Hematopoietic multipotent progenitor cell treated with erythropoietin and hydrocortisone succinate and interleukin-3 and kit ligand, for 6 days (in vitro differentiated cells): ENCODE results near the gene SRRM5.
"Not testable (repeated sequence)": the region's sequence is repeated elsewhere in the genome, so short reads cannot be mapped to it uniquely, and the experiment has no call there.

Source experiments
- DNase-seq: peaks from one replicate; pipeline ENCODE4 v3.0.0-alpha.2; 2015

The SRRM5 gene

GRCh38 chr19:43591904-43592772, 19.8 kb upstream of the SRRM5 start:
- no peak for DNase-seq

DNA sequence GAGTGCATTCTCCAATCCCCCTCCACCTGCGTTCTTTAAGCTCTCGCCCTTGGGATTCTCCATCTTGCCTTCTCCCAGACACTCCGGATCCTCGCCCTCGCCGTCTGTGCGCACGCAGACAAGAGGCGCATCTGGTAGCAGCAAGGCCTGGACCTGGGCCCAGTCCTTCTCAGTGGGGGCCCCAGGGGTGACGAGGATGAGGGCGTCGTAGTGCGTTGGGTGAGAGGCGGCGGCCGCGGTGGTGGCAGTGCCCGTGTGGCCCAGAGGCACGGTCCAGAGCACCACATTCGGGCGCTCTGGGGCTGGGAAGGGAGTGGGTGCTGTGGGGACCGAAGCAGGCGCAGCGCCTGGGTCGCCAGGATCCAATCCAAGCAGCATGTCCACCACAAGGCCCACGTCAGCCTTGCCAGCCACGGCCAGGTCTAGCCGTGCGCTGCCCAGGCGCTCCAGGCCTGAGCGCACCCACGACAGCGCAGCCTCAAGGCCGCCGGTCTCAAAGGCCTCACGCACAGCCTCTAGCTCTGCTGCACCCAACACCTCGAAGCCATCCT, 19.0 kb upstream of the SRRM5 start:
- no peak for DNase-seq

GRCh38 chr19:43594081-43594697, 17.7 kb upstream of the SRRM5 start:
- DNase-seq: no peak

DNA sequence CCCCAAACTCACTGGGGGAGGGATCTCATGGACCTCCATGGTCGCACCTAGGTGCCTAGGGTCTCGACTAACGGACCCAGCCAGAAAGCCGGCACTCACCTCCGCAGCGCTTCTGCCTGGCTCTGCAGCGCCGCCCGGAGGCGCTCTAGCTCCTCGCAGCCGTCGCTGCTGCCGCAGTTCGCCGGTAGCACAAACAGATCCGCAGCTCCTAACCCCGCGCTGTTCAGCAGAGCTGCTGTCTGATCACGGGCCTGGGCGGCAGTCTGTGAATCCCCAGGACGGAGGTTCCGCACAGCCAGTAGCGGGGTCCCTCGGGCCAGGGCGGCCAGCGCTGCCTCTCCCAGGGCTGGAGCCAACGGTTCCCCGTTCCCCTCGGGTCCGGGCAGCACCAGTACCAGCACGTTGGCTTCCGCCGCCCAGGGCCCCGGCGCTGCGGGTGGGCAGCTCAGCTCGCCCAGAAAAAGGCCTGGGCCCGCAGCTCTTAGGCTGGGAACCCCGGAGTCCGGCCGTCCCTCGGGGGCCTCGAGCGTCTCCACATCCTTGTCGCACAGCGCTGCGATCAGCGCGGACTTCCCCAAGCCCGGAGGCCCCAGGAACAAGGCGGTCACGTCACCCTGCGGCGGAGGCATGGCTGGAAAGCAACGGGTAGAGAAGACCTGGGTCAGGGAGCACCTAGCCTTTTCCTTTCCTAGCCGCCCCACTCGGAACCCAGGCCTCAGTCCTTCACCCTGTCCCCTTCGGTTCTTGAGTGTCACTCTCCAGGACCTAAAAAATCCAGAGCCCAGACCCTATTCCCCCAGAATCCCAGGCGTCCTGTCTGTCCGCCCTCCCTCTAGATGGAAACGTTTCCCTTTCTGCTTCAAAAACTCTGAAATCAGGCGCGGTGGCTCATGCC, 16.9 kb upstream of the SRRM5 start:
- DNase-seq: peak; percentile 89

DNA sequence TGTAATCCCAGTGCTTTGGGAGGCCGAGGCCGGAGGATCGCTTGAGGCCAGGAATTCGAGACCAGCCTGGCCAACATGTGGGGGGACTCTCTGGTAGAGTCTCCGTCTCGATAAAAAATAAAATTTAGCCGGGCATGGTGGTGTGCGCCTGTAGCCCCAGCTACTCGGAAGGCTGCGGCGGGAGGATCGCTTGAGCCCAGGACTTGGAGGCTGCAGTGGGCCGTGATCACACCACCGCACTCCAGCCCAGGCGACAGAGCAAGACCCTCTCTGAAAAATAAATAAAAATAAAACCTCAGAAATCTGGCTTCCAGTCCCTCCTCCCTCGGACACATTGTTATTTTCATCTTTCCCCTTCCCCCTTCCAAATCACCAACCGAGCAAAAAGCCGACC, 16.3 kb upstream of the SRRM5 start:
- peak; percentile 23 for DNase-seq

DNA sequence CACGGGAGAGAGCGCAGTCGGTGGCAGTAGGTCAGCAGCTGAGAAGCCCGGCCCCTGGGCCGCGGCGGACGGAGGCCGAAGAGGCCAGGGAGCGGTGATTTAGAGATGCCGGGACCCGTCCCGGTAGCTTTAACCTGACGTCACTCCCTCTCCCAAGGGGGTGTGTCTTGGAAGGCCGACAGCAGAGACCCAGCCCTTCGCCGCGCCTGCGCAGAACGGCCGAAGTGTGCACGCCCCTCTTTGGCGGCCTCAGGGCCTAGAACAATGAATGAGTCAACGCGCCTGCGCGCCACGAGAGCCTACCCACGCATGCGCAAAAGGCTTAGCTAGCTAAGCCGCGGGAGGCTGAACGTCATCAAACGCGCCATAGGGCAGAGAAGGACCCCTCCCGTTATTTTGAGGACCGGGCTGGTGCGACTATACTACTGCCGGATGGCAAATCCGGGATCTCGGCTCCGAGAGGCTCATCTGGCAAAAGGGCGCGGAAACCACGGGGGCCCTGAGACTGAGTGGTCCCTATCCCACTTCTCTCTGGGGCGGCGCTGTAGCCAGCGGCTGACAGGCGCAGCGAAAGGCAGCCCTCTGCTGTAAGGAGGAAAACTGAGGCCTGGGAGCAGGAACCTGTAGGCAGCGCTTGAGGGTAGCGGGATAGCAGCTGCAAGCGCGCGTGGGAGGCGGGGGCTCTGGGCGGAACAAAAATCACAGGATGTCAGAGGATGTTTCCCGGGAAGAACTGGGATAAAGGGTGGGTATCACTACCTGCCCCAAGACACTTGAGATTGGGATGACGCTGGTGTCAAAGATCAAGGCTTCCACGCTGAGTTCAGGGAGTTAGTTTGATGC, 15.7 kb upstream of the SRRM5 start, which contains the start of the genes IRGQ and ZNF576:
Gene IRGQ, minus strand, starts transcription at position 136 of the 843 bp plus-strand sequence. CDS start 796 bp downstream, outside the sequence.
Gene ZNF576, plus strand, starts transcription at position 597 of the 843 bp plus-strand sequence. CDS start 514 bp downstream, outside the sequence.
- peak; percentile 100 for DNase-seq

- peak; percentile 37 for DNase-seq
These were observed 14.9 kb upstream of the SRRM5 start for GRCh38 chr19:43596842-43597461.

- peak; percentile 57 for DNase-seq
These were observed 14.0 kb upstream of the SRRM5 start for GRCh38 chr19:43597876-43598275.

DNA sequence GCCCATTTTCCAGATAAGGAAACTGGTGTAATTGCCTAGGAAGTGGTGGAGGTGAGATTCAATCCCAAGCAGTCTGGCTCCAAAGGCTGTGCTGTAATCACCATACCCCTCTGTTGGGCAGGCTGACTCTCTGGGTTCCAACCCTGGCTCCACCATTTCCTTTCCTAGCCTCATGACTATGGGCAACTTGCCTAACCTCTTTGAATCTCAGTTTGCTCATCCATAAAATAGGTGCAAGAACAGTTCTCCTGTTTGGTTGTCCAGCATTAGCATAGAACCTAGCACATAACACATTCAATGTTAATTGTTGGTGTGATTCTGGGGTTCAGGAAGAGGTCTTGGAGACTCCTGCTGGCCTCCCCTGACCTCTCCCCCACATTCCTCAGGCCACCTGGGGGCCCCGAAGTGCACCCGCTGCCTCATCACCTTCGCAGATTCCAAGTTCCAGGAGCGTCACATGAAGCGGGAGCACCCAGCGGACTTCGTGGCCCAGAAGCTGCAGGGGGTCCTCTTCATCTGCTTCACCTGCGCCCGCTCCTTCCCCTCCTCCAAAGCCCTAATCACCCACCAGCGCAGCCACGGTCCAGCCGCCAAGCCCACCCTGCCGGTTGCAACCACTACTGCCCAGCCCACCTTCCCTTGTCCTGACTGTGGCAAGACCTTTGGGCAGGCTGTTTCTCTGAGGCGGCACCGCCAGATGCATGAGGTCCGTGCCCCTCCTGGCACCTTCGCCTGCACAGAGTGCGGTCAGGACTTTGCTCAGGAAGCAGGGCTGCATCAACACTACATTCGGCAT, 13.2 kb upstream of the SRRM5 start:
- no peak for DNase-seq

DNA sequence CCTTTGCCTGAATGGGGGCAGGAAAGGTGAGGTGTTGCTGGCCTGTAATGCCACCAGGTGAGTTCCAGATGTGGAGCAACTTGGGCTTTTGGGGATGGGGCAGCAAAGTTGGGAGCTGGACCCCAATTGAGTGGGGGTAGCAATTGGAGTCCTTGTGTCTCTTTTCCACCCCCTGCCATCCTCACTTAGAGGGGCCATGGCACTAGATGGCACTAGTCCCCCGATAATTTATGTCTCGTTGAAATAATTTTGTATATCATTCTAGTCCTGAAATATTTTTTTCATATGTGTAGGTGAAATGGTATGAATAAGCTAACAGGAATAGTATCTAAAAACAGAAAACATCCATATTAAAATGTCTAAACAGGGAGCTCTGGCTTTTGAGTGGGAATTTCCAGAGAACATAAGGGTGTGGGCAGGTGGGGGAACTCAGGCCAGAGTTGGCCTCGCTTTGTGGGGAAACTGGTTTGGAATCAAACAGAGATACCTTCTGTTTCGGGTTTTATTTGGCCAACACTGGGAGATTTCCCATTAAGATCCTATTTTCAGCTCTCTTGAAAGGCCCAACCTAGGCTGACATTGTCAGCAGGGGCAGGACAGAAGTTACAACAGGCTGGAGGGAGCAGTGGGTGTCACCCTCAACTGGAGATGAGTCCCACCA, 12.1 kb upstream of the SRRM5 start:
- no peak for DNase-seq

DNA sequence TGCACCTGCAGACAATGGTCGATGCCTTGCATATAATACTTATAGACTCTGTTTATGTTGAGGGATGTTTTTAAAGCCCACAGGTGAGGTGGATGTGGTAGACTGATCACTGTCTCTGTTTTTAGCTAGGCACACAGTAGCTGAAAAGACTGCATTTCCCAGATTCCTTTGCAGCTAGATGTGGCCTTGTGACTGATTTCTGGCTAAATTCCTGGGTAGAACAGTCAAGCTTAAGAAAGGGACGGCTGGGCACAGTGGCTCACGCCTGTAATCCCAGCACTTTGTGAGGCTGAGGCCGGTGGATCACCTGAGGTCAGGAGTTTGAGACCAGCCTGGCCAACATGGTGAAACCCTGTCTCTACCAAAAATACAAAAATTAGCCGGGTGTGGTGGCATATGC, 11.6 kb upstream of the SRRM5 start:
- not testable (repeated sequence) for DNase-seq

DNA sequence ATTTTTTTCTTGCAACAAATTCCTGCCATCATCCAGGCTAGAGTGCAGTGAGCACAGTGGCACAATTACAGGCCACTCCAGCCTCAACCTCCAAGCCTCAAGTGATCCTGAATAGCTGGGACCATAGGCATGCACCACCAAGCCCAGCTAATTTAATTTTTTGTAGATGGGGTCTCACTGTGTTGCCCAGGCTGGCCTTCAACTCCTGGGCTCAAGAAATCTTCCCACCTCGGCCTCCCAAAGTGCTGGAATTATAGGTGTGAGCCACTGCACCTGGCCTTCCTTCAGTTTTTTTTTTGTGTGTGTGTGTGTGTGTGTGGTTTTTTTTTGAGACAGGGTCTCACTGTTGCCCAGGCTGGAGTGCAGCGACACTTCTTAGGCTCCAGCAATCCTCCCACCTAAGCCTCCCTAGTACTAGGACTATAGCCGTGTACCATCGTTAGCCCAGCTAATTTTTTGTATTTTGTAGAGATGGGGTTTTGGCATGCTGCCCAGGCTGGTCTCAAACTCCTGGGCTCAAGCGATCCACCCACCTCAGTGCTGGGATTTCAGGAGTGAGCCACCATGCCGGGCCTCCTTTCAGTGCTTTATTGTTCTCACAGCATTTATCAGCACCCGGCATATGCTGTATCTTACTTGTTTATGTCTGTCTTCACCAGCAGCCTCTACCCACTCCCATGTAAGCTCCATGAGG, 5.9 kb upstream of the SRRM5 start:
- DNase-seq: no peak

DNA sequence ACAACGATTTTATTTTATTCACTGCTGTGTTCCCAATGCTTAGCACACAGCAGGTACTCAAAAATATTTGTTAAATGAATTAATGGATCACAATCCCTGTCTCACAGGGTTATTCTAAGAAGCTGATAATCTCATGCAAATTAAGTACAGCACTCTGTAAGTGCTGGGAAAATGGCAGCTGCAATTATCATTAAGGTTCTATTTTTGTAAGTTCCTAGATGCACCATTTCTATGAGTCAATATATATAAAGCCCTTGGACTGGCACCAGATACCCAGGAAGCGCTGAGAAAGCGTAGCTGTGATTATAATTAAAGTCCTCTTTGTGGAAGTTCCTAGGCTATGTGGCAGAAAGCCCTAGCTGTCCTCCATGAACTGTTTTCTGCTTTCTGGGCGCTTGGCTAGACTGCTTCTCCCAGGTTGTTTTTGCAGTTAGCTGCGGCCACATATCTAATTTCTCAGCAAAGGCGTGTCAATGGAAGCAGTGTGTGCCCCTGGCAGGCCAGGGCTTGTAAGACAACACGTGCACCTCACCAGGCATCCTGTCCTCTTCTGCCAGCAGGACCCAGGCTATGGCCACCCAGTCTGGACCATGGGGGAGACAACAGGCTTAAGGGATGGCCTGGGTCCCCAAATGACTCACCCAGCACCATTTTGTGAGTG, 5.2 kb upstream of the SRRM5 start:
- DNase-seq: no peak

- no peak for DNase-seq
These were observed 4.4 kb upstream of the SRRM5 start for GRCh38 chr19:43607238-43608205.

- no peak for DNase-seq
These were observed 2.0 kb upstream of the SRRM5 start for GRCh38 chr19:43609872-43610271.

DNA sequence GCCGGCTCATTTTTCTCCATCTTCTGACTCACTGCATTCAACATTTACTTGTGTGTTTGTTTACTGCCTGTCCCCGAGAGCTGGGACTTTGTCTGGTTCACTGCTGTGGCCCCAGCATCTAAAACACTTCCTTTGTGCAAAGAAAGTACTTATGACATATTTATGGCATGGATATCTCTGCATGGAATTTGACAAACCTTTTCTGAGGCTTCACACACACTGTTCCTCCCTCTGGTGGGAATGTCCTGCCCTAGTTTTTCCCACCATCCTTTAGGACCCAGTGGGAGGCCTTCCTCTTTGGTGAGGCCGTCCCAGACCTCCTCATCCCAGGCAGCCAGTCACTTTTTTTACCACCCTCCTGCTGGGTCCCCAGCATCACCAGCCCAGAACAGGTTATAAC, 1.4 kb upstream of the SRRM5 start:
- DNase-seq: no peak

GRCh38 chr19:43612374-43612773, 486 bp downstream of the SRRM5 start:
- DNase-seq: no peak
